Dedifferentiated amniotic fluid mesenchymal stem cell (primary cell): ENCODE results near the gene REC8.

ENCODE experiments used
- DNase-seq: peaks from one replicate; pipeline ENCODE4 v3.0.0-alpha.2; 2016; ENCODE audit errors: extremely low spot score

REC8 gene, protein sequence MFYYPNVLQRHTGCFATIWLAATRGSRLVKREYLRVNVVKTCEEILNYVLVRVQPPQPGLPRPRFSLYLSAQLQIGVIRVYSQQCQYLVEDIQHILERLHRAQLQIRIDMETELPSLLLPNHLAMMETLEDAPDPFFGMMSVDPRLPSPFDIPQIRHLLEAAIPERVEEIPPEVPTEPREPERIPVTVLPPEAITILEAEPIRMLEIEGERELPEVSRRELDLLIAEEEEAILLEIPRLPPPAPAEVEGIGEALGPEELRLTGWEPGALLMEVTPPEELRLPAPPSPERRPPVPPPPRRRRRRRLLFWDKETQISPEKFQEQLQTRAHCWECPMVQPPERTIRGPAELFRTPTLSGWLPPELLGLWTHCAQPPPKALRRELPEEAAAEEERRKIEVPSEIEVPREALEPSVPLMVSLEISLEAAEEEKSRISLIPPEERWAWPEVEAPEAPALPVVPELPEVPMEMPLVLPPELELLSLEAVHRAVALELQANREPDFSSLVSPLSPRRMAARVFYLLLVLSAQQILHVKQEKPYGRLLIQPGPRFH

DNA sequence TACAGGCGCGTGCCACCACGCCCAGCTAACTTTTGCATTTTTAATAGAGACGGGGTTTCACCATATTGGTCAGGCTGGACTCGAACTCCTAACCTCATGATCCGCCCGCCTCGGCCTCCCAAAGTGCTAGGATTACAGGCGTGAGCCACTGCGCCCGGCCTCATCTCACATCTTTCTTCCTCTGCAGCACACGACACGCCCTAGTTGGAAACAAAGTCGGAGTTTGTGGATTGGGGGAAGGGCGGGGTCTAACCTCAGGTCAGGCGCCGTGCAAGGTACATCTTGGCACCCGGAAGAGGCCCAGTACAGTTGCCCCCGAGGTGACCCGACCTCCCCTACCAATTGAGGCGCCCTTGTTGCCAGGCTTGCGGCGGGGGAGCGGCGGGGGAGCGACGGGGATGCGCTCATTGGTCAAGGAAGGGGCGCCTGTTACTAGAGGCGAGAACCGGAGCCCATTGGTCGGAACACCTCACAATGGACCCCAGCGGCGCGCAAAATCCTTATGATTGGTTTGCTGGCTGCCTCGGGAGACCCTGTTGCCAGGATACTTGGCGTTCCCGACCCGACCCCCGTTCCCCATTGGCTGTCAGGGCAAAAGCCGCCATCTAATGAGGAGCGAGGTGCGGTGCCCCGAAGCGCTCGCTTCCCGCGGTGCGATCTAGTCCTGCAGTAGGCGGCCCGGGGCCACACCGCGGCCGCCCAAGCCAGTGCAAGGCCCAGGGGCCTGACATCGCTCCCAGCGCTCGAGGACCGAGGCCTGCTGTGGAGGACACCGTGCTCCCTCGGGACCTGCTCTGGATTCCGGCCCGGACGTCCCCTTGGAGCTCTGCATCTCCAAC lies at the start of gene REC8:
REC8 (plus strand) TSS at position 659 of the 839 bp plus-strand sequence. CDS start 473 bp downstream, outside the sequence.
- DNase-seq: no peak

DNA sequence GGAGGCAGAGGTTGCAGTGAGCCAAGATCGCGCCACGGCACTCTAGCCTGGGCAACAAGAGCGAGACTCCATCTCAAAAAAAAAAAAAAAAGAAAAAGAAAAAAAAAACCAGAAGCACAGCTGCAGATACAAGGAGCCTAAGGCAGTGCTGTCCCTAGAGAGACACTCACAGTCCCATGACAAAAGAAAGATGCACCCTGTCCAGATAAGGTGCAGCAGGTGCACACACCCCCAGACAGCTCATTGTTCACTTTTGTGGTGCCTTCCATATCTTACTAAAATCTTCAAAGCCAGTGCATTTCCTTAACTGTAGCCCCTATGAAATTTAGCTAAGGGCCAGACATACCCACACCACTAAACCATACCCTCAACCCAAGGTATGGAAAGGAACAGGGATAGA lies 49.5 kb upstream of the REC8 start:
- DNase-seq: no peak

DNA sequence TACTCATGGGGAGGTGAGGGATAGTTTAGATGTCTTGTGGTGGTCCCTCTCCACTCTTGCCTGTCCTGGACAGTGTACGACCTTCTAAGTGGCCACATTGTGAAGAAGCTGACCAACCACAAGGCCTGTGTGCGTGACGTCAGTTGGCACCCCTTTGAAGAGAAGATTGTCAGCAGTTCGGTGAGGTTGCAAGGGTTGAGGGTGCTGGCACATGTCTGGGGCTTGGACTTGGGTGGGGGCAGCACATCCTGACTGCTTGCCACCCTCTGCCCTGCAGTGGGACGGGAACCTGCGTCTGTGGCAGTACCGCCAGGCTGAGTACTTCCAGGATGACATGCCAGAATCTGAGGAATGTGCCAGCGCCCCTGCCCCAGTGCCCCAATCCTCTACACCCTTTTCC lies 49.0 kb upstream of the REC8 start:
- DNase-seq: no peak

DNA sequence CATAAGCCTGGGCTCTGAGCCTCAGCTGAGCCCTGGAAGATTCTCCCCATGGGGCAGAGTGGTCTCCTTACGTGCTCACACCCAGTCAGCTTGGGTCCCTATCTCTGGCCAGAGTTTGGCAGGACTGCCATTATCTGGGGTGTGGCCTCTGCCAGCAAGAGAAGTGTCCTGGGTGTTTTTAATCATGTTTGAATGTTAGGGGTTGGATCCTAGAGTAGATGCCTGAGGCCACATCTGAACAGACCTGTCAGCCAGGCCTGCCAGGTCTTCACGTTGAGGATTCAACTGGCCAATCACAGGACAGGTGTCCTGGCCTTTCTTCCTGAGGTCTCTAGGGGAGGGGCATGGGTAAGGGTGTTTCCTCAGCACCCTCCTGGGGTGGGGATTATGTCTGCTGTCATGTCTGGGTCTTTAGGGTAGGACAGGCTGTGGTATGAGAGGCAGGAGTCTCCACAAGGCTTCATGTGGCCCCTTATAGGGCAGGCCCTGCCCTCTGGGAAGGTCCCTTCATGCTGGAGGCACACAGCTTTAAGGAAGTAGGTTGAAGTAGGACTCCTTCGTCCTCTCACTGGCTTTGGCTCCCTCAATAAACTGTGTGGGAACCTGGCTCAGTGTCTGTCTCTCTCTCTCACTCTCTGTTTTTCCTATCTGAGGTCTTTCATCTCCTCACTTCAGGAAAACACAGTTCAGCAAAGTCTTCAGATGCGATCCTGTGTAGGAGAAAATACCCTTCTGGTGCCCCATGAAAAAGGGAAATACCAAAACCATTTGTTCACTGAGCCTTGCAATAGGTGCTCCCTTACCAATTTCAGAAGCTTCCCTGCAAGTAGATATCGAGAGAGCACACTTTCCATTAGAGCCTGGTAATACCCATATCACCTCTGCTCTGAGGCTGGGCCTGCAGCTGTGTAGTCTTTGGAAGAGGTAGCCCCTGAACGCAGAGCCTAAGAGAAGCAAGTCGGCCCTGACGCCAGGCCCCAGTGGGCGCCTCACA lies 48.2 kb upstream of the REC8 start:
- DNase-seq: no peak

DNA sequence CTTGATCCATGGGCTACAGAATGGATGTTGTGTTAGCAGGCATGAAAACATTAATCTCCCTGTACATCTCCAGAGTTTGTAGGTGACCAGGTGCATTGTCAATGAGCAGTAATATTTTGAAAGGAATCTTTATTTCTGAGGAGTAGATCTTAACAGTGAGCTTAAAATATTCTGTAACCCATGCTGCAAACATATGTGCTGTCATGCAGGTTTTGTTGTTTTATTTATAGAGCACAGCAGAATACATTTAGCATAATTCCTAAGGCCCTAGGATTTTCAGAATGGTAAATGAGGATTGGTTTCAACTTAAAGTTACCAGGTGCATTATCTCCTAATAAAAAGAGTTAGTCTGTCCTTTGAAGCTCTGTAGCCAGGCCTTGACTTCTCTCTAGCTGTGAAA lies 44.9 kb upstream of the REC8 start:
- DNase-seq: no peak

DNA sequence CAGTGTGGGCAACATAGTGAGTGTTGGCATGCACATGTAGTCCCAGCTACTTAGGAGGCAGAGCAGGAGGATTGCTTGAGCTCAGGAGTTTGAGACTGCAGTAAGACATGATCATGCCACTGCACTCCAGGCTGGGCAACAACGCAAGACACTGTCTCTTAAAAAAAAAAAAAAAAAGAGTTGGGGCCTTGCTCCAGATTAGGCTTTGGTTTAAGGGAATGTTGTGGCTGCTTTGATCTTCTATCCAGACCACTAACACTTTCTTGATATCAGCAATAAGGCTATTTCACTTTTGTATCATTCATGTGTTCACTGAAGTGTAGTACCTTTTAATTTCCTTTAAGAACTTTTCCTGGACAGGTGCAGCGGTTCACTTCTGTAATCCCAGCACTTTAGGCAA lies 44.2 kb upstream of the REC8 start:
- no peak for DNase-seq

DNA sequence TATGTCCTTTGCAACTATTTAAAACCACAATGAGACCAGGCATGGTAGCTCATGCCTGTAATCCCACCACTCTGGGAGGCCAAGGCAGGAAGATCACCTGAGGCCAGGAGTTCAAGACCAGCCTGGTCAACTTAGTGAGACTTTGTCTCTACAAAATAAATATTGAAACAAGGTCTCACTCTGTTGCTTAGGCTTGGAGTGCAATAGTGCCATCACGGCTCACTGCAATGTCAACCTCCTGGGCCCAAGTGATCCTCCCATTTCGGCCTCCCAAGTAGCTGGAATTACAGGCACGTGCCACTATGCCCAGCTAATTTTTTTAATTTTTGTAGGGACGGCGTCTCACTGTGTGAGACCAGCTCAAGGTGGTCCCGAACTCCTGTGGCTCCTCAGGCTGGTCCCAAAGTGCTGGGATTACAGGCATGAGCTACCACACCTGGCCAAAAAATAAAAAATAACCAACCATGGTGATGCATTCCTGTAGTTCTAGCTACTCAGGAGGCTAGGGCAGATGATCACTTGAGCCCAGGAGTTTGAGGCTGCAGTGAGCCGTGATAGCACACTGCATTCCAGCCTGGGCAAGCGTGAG lies 42.4 kb upstream of the REC8 start:
- no peak for DNase-seq

DNA sequence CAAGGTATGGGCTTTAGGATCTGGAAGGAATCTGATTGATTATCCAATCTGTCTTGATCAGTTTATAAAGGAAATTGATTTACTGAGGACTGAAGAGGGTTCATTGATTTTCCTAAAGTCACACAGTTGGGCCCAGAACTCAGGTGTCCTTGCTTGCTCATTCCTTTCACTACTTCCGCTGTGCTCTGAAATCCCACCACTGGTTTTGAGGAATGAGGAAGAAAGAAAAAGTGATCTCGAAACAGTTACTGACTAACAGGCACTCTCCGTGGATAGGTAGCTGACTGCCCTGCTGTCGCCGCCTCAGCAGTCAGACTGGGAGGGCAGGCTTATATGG lies 41.5 kb upstream of the REC8 start, which contains the start of gene FITM1:
FITM1 (plus strand) TSS at position 280 of the 337 bp plus-strand sequence. CDS start 905 bp downstream, outside the sequence.
- DNase-seq: no peak

DNA sequence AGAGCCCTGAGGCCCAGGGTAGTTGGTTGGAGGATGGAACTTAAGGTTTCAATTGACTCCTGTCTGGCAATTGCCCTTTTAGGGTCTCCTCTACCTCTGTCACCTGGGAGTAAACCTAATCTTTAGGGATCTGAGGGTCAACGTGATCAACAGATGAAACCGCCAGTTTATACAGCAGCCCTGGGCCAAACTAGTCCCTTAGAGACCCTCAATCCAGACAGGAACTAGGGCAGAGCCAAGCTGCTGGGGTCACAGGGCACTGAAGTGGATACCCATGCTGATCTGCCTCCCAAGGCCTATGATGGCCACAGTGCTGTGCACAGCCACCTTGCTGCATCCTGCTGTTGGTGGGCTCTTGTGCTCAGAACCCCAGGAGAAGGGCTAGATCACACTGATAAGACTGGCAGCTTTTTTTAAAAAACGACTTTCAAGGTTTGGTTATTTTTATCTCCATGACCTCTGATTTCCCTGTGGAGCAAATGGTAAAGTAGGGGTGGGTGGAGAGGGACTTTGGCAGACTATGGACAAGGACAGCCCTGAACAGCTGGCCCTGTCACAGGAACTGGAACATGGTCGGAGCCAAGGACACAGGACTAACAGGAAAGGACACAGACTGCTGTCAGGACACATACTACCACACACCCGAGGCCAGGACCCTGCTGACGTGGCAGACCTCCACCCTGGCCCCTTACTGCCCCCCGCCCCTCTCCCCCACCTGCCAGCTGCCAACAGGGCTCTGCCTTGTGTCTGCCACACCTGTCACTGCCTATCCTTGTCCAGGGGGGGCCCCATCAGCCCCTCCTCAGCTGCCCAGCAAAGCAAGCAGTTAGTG lies 40.9 kb upstream of the REC8 start:
- DNase-seq: no peak

DNA sequence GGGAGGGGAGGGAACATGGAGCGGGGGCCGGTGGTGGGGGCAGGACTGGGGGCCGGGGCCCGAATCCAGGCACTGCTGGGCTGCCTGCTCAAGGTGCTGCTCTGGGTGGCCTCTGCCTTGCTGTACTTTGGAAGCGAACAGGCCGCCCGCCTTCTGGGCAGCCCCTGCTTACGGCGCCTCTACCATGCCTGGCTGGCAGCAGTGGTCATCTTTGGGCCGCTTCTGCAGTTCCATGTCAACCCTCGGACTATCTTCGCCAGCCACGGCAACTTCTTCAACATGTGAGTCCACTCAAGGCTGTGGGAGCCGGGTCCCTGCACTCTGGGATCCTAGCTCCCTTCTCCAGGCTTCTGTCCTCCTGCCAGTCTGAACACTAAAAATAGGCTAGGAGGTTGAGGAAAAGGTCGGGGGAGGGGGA lies 40.3 kb upstream of the REC8 start:
- no peak for DNase-seq

DNA sequence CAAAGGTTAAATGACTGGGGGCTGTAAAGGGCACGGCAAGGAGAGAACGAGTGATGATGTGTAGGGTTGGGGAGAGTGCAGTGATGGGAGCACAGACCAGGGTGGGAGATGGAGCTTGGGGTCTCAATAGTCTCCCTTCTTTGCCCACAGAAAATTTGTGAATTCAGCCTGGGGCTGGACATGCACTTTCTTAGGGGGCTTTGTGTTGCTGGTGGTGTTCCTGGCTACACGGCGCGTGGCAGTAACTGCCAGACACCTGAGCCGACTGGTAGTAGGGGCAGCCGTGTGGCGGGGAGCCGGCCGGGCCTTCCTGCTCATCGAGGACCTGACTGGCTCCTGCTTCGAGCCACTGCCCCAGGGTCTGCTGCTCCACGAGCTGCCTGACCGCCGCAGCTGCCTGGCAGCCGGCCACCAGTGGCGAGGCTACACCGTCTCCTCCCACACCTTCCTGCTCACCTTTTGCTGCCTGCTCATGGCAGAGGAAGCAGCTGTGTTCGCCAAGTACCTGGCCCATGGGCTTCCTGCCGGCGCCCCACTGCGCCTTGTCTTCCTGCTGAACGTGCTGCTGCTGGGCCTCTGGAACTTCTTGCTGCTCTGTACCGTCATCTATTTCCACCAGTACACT lies 39.7 kb upstream of the REC8 start:
- no peak for DNase-seq

DNA sequence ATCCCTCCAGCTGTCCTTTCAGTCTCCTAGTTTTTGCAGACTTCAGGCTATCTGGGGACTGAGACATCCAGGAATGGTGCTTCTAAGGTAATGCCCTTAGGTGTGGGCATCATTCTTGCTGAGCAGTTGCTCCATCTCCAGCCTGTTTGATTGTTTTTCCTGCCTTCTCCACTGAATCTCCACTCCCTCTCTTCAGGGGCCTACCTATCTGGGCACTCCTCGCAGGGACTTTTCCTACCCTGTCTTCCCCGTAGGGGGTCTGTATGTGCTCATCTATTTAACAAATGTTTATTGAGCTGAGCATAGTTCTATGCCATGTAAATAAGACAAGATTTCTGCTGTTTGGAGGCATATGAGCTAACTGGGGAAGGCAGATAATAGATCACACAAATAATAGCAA lies 38.9 kb upstream of the REC8 start:
- no peak for DNase-seq

DNA sequence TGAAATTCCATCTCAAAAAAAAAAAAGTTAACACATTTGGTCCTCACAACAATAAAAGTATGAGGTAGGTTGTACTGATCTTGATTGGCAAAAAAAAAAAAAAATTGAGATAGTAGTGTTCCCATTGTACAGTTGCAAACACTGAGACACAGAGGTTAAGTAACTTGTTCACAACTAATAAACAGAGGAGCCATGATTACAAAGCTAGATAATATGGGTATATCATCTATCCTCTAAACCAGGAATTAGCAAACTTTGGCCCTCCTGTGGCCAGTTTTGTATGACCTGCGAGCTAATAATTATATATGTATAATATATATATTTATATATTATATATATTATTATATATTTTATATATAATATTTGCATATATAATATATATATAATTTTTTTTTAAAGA lies 38.1 kb upstream of the REC8 start:
- no peak for DNase-seq

DNA sequence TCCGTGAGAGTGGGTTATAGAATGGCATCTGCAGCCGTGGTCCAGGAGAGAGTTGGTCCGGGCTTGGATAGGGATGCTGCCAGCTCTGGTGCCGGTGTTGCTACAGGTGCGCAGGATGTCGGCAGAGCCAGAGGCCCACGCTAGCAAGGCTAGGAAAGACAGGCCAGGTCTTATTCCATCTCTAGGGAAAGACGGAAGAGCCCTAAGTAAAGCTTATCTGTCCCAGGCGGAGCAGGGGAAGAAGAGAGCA lies 36.4 kb upstream of the REC8 start:
- DNase-seq: no peak

DNA sequence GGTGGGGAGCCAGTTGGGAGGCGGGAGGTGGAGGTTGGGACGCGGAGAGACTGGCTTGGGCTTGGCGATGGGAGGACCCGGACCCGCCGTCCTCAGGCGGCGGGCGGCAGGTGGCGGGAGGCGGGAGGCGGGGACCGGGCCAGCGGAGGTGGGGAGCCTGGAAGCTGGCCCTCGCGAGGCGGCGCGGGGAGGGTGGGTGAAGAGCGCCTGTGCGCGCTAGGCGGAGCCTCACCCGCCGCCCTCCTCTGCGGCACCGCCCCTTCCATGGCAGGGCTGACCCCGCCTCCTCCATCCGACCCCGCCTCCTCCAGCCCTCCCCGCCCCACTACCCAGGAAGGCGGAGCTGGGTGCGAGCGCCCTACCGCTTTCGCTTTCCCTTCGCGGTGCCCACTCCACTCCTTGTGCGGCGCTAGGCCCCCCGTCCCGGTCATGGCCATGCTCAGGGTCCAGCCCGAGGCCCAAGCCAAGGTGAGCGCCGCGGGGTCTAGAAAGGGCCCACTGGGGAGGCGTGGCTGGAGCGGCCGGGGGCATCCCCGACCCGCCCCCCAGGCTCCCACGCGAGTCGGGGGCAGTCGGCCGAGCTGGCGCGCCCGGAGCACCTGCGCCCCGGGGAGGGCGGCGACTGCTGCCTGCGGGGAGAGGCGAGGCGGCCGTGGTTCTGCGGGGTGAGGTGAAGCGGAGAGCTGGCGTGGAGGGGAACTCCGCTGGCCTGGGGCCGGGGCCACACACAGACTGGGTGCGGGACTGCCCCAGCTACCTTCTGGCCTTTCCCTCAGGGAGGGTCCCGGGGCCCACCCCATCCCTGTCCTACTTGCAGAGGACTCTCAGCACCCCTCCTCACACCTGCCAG lies 35.8 kb upstream of the REC8 start, which contains the start of gene PSME1:
PSME1 (plus strand) TSS at position 361 of the 850 bp plus-strand sequence; CDS start at position 430, 69 bp downstream.
- peak; percentile 82 for DNase-seq

DNA sequence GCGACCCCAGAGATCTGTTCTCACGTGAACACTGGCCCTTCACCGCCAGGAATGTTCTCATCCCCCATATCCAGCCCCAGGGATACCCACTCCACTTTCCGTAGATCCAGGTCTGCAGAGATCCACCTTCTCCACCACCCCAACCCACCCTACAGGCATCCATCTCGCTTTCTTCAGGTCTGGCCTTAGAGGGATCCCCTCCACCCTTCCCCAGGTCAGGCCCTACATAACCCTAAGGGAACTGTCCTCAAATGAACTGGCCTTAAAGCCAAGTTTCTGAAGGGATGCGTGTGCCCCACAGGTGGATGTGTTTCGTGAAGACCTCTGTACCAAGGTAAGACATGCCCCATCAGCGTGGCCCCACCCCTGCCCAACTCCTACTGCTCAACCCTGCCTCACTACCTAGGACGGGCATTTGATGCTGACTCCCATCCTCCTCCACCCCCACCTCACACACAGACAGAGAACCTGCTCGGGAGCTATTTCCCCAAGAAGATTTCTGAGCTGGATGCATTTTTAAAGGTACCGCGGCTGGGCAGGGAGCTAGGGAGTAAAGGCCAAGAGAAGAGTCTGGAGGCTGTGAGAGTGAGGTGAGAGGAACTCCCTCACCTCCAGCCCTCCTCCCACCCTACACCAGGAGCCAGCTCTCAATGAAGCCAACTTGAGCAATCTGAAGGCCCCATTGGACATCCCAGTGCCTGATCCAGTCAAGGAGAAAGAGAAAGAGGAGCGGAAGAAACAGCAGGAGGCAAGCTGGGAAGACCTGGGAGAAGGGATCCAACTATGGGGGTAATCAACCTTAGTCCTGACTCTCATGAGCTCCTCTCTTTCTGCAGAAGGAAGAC lies 35.0 kb upstream of the REC8 start:
- no peak for DNase-seq

DNA sequence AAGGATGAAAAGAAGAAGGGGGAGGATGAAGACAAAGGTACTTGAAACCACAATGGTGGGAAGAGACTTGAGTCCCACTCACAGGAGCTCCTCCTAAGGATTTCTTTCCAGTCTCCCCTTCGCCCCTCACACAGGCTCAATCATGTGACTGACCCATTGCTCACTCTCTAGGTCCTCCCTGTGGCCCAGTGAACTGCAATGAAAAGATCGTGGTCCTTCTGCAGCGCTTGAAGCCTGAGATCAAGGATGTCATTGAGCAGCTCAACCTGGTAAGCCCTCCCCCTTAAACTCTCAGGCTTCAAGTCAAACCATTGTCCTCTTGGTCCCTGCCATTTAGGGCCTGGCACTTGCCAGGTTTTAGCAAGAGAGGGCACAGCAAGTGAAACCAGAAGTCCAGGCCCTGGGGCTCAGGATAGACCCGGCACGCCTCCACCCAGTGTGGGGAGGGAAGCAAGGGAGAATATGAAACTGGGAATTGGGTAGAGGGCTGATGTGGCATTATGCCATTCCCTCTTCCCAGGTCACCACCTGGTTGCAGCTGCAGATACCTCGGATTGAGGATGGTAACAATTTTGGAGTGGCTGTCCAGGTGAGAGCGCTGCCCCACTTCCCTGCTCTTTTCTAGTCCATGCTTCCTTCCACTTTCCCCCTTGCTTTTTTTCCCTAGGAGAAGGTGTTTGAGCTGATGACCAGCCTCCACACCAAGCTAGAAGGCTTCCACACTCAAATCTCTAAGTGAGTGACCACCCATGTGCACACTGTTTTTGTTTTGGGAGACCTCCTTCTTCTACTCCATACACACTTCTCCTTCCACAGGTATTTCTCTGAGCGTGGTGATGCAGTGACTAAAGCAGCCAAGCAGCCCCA lies 34.1 kb upstream of the REC8 start:
- no peak for DNase-seq
